Skin of body (tissue), 2 donors: ENCODE measurements around the gene SLC11A1. TPM values are rescaled to one million over a fixed set of nuclear protein-coding genes. Genes with fewer than 3 reads are reported as not detected.

ENCODE experiments used
- DNase-seq: peaks from one replicate; lab custom pipeline; 2025; lab: John Stamatoyannopoulos, UW
- total RNA-seq: library from RNA; depleted of rRNA; stranded (reverse); fragments of >200 nt; gene quantifications from one replicate; pipeline ENCODE4 v1.2.3, GENCODE V29; 2014

The SLC11A1 gene
- total RNA-seq, 1 donor from 2014 or later: 7.9 TPM

GRCh38 chr2:218404351-218405085 lies 22.4 kb downstream of the SLC11A1 start:
- DNase-seq: no peak

- no peak for DNase-seq
Observed at GRCh38 chr2:218405086-218405745, 23.1 kb downstream of the SLC11A1 start.

- no peak for DNase-seq
Observed at GRCh38 chr2:218405746-218406208, 23.7 kb downstream of the SLC11A1 start.

- peak; percentile 88 for DNase-seq
Observed at GRCh38 chr2:218406209-218406948, 24.3 kb downstream of the SLC11A1 start.

GRCh38 chr2:218406949-218407618 lies 25.0 kb downstream of the SLC11A1 start:
- DNase-seq: peak; percentile 80

- no peak for DNase-seq
Observed at GRCh38 chr2:218407717-218408116, 25.6 kb downstream of the SLC11A1 start.

GRCh38 chr2:218418321-218418716 lies 36.2 kb downstream of the SLC11A1 start:
- no peak for DNase-seq

- no peak for DNase-seq
Observed at GRCh38 chr2:218418717-218419458, 36.8 kb downstream of the SLC11A1 start, which contains the start of gene VIL1. Gene VIL1 (plus strand): TSS chr2:218419123. CDS start chr2:218423779, 4,656 bp downstream.

- no peak for DNase-seq
Observed at GRCh38 chr2:218419630-218420216, 37.6 kb downstream of the SLC11A1 start.

GRCh38 chr2:218421027-218421426 lies 39.0 kb downstream of the SLC11A1 start:
- no peak for DNase-seq

- DNase-seq: no peak
Observed at GRCh38 chr2:218422403-218423086, 40.5 kb downstream of the SLC11A1 start.

- no peak for DNase-seq
Observed at GRCh38 chr2:218423584-218423983, 41.5 kb downstream of the SLC11A1 start.

GRCh38 chr2:218425531-218425930 lies 43.5 kb downstream of the SLC11A1 start:
- no peak for DNase-seq

- no peak for DNase-seq
Observed at GRCh38 chr2:218427741-218428140, 45.7 kb downstream of the SLC11A1 start.

GRCh38 chr2:218428846-218429558 lies 46.9 kb downstream of the SLC11A1 start:
- DNase-seq: no peak

GRCh38 chr2:218429911-218430692 lies 48.0 kb downstream of the SLC11A1 start:
- DNase-seq: no peak

GRCh38 chr2:218430721-218431120 lies 48.6 kb downstream of the SLC11A1 start:
- no peak for DNase-seq

GRCh38 chr2:218431878-218432277 lies 49.8 kb downstream of the SLC11A1 start:
- no peak for DNase-seq
